Measurements from ENCODE around the gene TCF3.
"Not testable (repeated sequence)": the region's sequence is repeated elsewhere in the genome, so short reads cannot be mapped to it uniquely, and the experiment has no call there.

TCF3 gene

GRCh38 chr19:1671716-1672037, 19.3 kb upstream of the TCF3 start:
- DNase-seq (ENCODE audit: insufficient read length), result peak; percentile 63
- TF ChIP-seq TAF1 (IDR thresholded peaks at IDR 0.05; ENCODE audit: borderline replicate concordance, low read depth, low read length), result no peak
- peak; percentile 84 for FAIRE-seq

GRCh38 chr19:1670747-1671146, 18.3 kb upstream of the TCF3 start:
- not testable (repeated sequence) for DNase-seq (ENCODE audit: insufficient read length); FAIRE-seq

- no peak for DNase-seq (ENCODE audit: insufficient read length)
- TF ChIP-seq TAF1 (IDR thresholded peaks at IDR 0.05; ENCODE audit: borderline replicate concordance, low read depth, low read length) (no peak), POLR2AphosphoS5 (IDR thresholded peaks at IDR 0.05; ENCODE audit: low read depth, low read length) (no peak), POLR2A (IDR thresholded peaks at IDR 0.05; ENCODE audit: low read depth, low read length) (no peak)
- peak; percentile 94 for FAIRE-seq
Measured at GRCh38 chr19:1668486-1669270, 16.3 kb upstream of the TCF3 start.

- no peak for TF ChIP-seq POLR2A (IDR thresholded peaks at IDR 0.05; ENCODE audit: low read depth, low read length)
- TF ChIP-seq POLR2AphosphoS5 (IDR thresholded peaks at IDR 0.05; ENCODE audit: low read depth, low read length), result no peak
- no peak for TF ChIP-seq TAF1 (IDR thresholded peaks at IDR 0.05; ENCODE audit: borderline replicate concordance, low read depth, low read length)
- DNase-seq (ENCODE audit: insufficient read length) (no peak), FAIRE-seq (peak; percentile 27)
Measured at GRCh38 chr19:1668048-1668485, 15.7 kb upstream of the TCF3 start.

GRCh38 chr19:1665565-1666047, 13.2 kb upstream of the TCF3 start:
- DNase-seq (ENCODE audit: insufficient read length), result no peak
- no peak for TF ChIP-seq TAF1 (IDR thresholded peaks at IDR 0.05; ENCODE audit: borderline replicate concordance, low read depth, low read length)
- TF ChIP-seq POLR2A (IDR thresholded peaks at IDR 0.05; ENCODE audit: low read depth, low read length), result no peak
- TF ChIP-seq POLR2AphosphoS5 (IDR thresholded peaks at IDR 0.05; ENCODE audit: low read depth, low read length), result no peak
- peak; percentile 77 for FAIRE-seq

- peak; percentile 94 for FAIRE-seq
- peak; percentile 61 for DNase-seq (ENCODE audit: insufficient read length)
- TF ChIP-seq POLR2A (IDR thresholded peaks at IDR 0.05; ENCODE audit: low read depth, low read length) (no peak), TAF1 (IDR thresholded peaks at IDR 0.05; ENCODE audit: borderline replicate concordance, low read depth, low read length) (no peak), POLR2AphosphoS5 (IDR thresholded peaks at IDR 0.05; ENCODE audit: low read depth, low read length) (no peak)
Measured at GRCh38 chr19:1663852-1664251, 11.4 kb upstream of the TCF3 start.

- not testable (repeated sequence) for FAIRE-seq; DNase-seq (ENCODE audit: insufficient read length)
Measured at GRCh38 chr19:1663227-1663626, 10.8 kb upstream of the TCF3 start.

GRCh38 chr19:1661995-1662394, 9.6 kb upstream of the TCF3 start:
- peak; percentile 53 for FAIRE-seq
- no peak for TF ChIP-seq POLR2A (IDR thresholded peaks at IDR 0.05; ENCODE audit: low read depth, low read length)
- TF ChIP-seq TAF1 (IDR thresholded peaks at IDR 0.05; ENCODE audit: borderline replicate concordance, low read depth, low read length), result no peak
- TF ChIP-seq POLR2AphosphoS5 (IDR thresholded peaks at IDR 0.05; ENCODE audit: low read depth, low read length), result no peak
- DNase-seq (ENCODE audit: insufficient read length), result no peak

- FAIRE-seq (no peak), DNase-seq (ENCODE audit: insufficient read length) (no peak)
- TF ChIP-seq POLR2A (IDR thresholded peaks at IDR 0.05; ENCODE audit: low read depth, low read length) (no peak), POLR2AphosphoS5 (IDR thresholded peaks at IDR 0.05; ENCODE audit: low read depth, low read length) (no peak), TAF1 (IDR thresholded peaks at IDR 0.05; ENCODE audit: borderline replicate concordance, low read depth, low read length) (no peak)
Measured at GRCh38 chr19:1659084-1659427, 6.6 kb upstream of the TCF3 start.

GRCh38 chr19:1658150-1659083, 6.0 kb upstream of the TCF3 start:
- DNase-seq (ENCODE audit: insufficient read length), result no peak
- no peak for TF ChIP-seq POLR2AphosphoS5 (IDR thresholded peaks at IDR 0.05; ENCODE audit: low read depth, low read length)
- no peak for TF ChIP-seq POLR2A (IDR thresholded peaks at IDR 0.05; ENCODE audit: low read depth, low read length)
- no peak for TF ChIP-seq TAF1 (IDR thresholded peaks at IDR 0.05; ENCODE audit: borderline replicate concordance, low read depth, low read length)
- FAIRE-seq, result no peak

GRCh38 chr19:1657746-1658145, 5.3 kb upstream of the TCF3 start:
- no peak for DNase-seq (ENCODE audit: insufficient read length)
- no peak for FAIRE-seq
- TF ChIP-seq POLR2A (IDR thresholded peaks at IDR 0.05; ENCODE audit: low read depth, low read length) (no peak), POLR2AphosphoS5 (IDR thresholded peaks at IDR 0.05; ENCODE audit: low read depth, low read length) (no peak), TAF1 (IDR thresholded peaks at IDR 0.05; ENCODE audit: borderline replicate concordance, low read depth, low read length) (no peak)

GRCh38 chr19:1656988-1657536, 4.6 kb upstream of the TCF3 start:
- no peak for TF ChIP-seq POLR2A (IDR thresholded peaks at IDR 0.05; ENCODE audit: low read depth, low read length)
- no peak for TF ChIP-seq TAF1 (IDR thresholded peaks at IDR 0.05; ENCODE audit: borderline replicate concordance, low read depth, low read length)
- no peak for TF ChIP-seq POLR2AphosphoS5 (IDR thresholded peaks at IDR 0.05; ENCODE audit: low read depth, low read length)
- no peak for DNase-seq (ENCODE audit: insufficient read length)
- no peak for FAIRE-seq
